HEK293 (cell line): ENCODE results near the gene GATA2.

Source experiments
- CTCF ChIA-PET: fragments of 350-600 bp; formaldehyde crosslinking; extraction: SDS; loops from one replicate; lab custom pipeline; 2021; ENCODE audit warnings: antibody characterized with exemption; lab: Yijun Ruan, JAX
- POLR2A ChIA-PET: fragments of 300-600 bp; formaldehyde crosslinking; extraction: SDS; loops from one replicate; lab custom pipeline; 2020; ENCODE audit warnings: antibody characterized with exemption, inconsistent platforms; lab: Yijun Ruan, JAX
- H3K27ac ChIP-seq: fragments of 200-500 bp; sonication (Bioruptor generic); 2 replicates; pipeline ENCODE4 v1.5.1; 2014; ENCODE audit warnings: low read depth, low read length, control low read depth, inconsistent platforms; ENCODE audit errors: extremely low read depth
- H3K36me3 ChIP-seq, 2 experiments: fragments of 200-500 bp in 1 of 2; sonication (Bioruptor generic) in 1 of 2; 1 replicate in 1 of 2; 2 replicates in 1 of 2; pipeline ENCODE4 v1.5.1; 2014 to 2017; ENCODE audit warnings: inconsistent platforms in 2 of 2, low read length in 2 of 2; ENCODE audit not compliant: control insufficient read depth in 2 of 2, insufficient read depth in 1 of 2
- H3K4me1 ChIP-seq: fragments of 200-500 bp; sonication (Bioruptor generic); 2 replicates; pipeline ENCODE4 v1.5.1; 2014; ENCODE audit warnings: mild to moderate bottlenecking, low read length, inconsistent platforms; ENCODE audit not compliant: control insufficient read depth, insufficient read depth
- H3K4me3 ChIP-seq: 2 replicates; pipeline ENCODE4 v1.5.1; 2011; ENCODE audit warnings: low read depth, mild to moderate bottlenecking, control low read depth, low read length, moderate library complexity
- H3K9me3 ChIP-seq: fragments of 200-500 bp; sonication (Bioruptor generic); 2 replicates; pipeline ENCODE4 v1.5.1; 2014; ENCODE audit warnings: low read depth, low read length, inconsistent platforms; ENCODE audit not compliant: control insufficient read depth, insufficient read depth
- KLF7 ChIP-seq: fragments of 450-650 bp; formaldehyde crosslinking; IDR thresholded peaks from 2 replicates; pipeline ENCODE4 v1.5.1; 2016; ENCODE audit warnings: missing biosample characterization, missing genetic modification characterization, borderline replicate concordance
- RBAK ChIP-seq: fragments of 450-650 bp; formaldehyde crosslinking; IDR thresholded peaks from 2 replicates; pipeline ENCODE4 v1.5.1; 2016; ENCODE audit warnings: missing biosample characterization, missing genetic modification characterization
- ZNF19 ChIP-seq: fragments of 450-650 bp; formaldehyde crosslinking; IDR thresholded peaks from 2 replicates; pipeline ENCODE4; 2016; ENCODE audit warnings: missing biosample characterization, missing genetic modification characterization, low read depth
- ZNF2 ChIP-seq: fragments of 450-650 bp; formaldehyde crosslinking; IDR thresholded peaks from 2 replicates; pipeline ENCODE4 v1.5.1; 2016; ENCODE audit warnings: missing biosample characterization, missing genetic modification characterization
- ZNF202 ChIP-seq: fragments of 450-650 bp; formaldehyde crosslinking; IDR thresholded peaks from 2 replicates; pipeline ENCODE4 v1.5.1; 2016; ENCODE audit warnings: missing biosample characterization, missing genetic modification characterization, borderline replicate concordance
- ZNF211 ChIP-seq: fragments of 450-650 bp; formaldehyde crosslinking; IDR thresholded peaks from 2 replicates; pipeline ENCODE4 v1.5.1; 2016; ENCODE audit warnings: low read depth, missing biosample characterization, missing genetic modification characterization
- ZNF221 ChIP-seq: fragments of 450-650 bp; formaldehyde crosslinking; IDR thresholded peaks from 2 replicates; pipeline ENCODE4 v1.5.1; 2017; ENCODE audit warnings: missing biosample characterization, missing genetic modification characterization, borderline replicate concordance
- ZNF223 ChIP-seq: fragments of 450-650 bp; formaldehyde crosslinking; IDR thresholded peaks from 2 replicates; pipeline ENCODE4 v1.5.1; 2016; ENCODE audit warnings: missing biosample characterization, missing genetic modification characterization
- ZNF23 ChIP-seq: fragments of 450-650 bp; formaldehyde crosslinking; IDR thresholded peaks from 2 replicates; pipeline ENCODE4 v1.5.1; 2016; ENCODE audit warnings: missing biosample characterization, missing genetic modification characterization, borderline replicate concordance
- ZNF274 ChIP-seq, 2 experiments: fragments of 200-500 bp in 1 of 2; fragments of 450-650 bp in 1 of 2; sonication (Bioruptor generic) in 1 of 2; formaldehyde crosslinking in 1 of 2; IDR thresholded peaks; 2 replicates each; pipeline versions ENCODE4 v1.5.1 to v1.6.1; 2014 to 2016; ENCODE audit warnings: borderline replicate concordance in 1 of 2, inconsistent platforms in 1 of 2, low read length in 1 of 2, missing biosample characterization in 1 of 2, missing genetic modification characterization in 1 of 2
- ZNF473 ChIP-seq: fragments of 450-650 bp; formaldehyde crosslinking; IDR thresholded peaks from 2 replicates; pipeline ENCODE4 v1.5.1; 2017; ENCODE audit warnings: missing biosample characterization, missing genetic modification characterization
- ZNF558 ChIP-seq: fragments of 450-650 bp; formaldehyde crosslinking; IDR thresholded peaks from 2 replicates; pipeline ENCODE4 v1.5.1; 2016; ENCODE audit warnings: missing biosample characterization, missing genetic modification characterization
- ZNF624 ChIP-seq: fragments of 450-650 bp; formaldehyde crosslinking; IDR thresholded peaks from 2 replicates; pipeline ENCODE4 v1.5.1; 2017; ENCODE audit warnings: missing biosample characterization, missing genetic modification characterization
- ZNF747 ChIP-seq: fragments of 450-650 bp; formaldehyde crosslinking; IDR thresholded peaks from 2 replicates; pipeline ENCODE4 v1.5.1; 2016; ENCODE audit warnings: missing biosample characterization, missing genetic modification characterization
- ZNF785 ChIP-seq: fragments of 450-650 bp; formaldehyde crosslinking; IDR thresholded peaks from 2 replicates; pipeline ENCODE4 v1.5.1; 2016; ENCODE audit warnings: missing biosample characterization, missing genetic modification characterization
- ZSCAN5A ChIP-seq: fragments of 450-650 bp; formaldehyde crosslinking; IDR thresholded peaks from 2 replicates; pipeline ENCODE4 v1.5.1; 2016; ENCODE audit warnings: missing biosample characterization, missing genetic modification characterization
- TF ChIP-seq, protein P1 (sequence below): fragments of 450-650 bp; formaldehyde crosslinking; IDR thresholded peaks from 2 replicates; pipeline ENCODE4; 2016; ENCODE audit warnings: missing biosample characterization, missing genetic modification characterization
- TF ChIP-seq, protein P2 (sequence below): fragments of 450-650 bp; formaldehyde crosslinking; IDR thresholded peaks from 2 replicates; pipeline ENCODE4 v1.5.1; 2016; ENCODE audit warnings: missing biosample characterization, missing genetic modification characterization, borderline replicate concordance
- TF ChIP-seq, protein P3 (sequence below): fragments of 450-650 bp; formaldehyde crosslinking; IDR thresholded peaks from 2 replicates; pipeline ENCODE4 v1.5.1; 2016; ENCODE audit warnings: missing biosample characterization, missing genetic modification characterization, low read depth
- TF ChIP-seq, protein P4 (sequence below): fragments of 450-650 bp; formaldehyde crosslinking; IDR thresholded peaks from 2 replicates; pipeline ENCODE4 v1.5.1; 2016; ENCODE audit warnings: missing biosample characterization, missing genetic modification characterization
- TF ChIP-seq, protein P5 (sequence below): sonication (generic); formaldehyde crosslinking; IDR thresholded peaks from 2 replicates; pipeline ENCODE4 v1.8.1; 2022; ENCODE audit warnings: mild to moderate bottlenecking, moderate library complexity, missing genetic modification reagents

Gene GATA2

GRCh38 chr3:128515967-128516366 is 23.0 kb upstream of the GATA2 start (continued):
- TF ChIP-seq ZNF2 (tag by site-specific recombination) = no peak
- no peak for TF ChIP-seq ZNF747 (tag by site-specific recombination)
- no peak for TF ChIP-seq ZNF202 (tag by site-specific recombination)

- no peak overlapping the region for H3K4me3 ChIP-seq
- no peaks in the 10 kb centered on the region for H3K9me3 ChIP-seq
- ChIA-PET CTCF (interaction anchor here (0.6 kb wide), 1 partner anchor 337 kb away, joined by 4 read pairs; no protein-coding TSS in a partner anchor), POLR2A (no interaction called here)
- no peak overlapping the region for H3K27ac ChIP-seq
- H3K36me3 ChIP-seq = no peaks in the 10 kb centered on the region
- TF ChIP-seq ZNF274 (IDR thresholded peaks at IDR 0.05; ENCODE audit: low read length) (no peak), ZNF274 (tag by site-specific recombination; IDR thresholded peaks at IDR 0.05; ENCODE audit: borderline replicate concordance) (no peak), RBAK (tag by site-specific recombination) (no peak), ZNF221 (tag by site-specific recombination) (no peak), ZSCAN5A (tag by site-specific recombination) (no peak), KLF7 (no peak), ZNF473 (tag by site-specific recombination) (no peak), ZNF23 (no peak), ZNF211 (no peak), ZNF624 (tag by site-specific recombination) (no peak), ZNF558 (no peak), ZNF785 (tag by site-specific recombination) (no peak), ZNF19 (tag by site-specific recombination) (no peak), ZNF223 (tag by site-specific recombination) (no peak)
- TF ChIP-seq, protein P1, sequence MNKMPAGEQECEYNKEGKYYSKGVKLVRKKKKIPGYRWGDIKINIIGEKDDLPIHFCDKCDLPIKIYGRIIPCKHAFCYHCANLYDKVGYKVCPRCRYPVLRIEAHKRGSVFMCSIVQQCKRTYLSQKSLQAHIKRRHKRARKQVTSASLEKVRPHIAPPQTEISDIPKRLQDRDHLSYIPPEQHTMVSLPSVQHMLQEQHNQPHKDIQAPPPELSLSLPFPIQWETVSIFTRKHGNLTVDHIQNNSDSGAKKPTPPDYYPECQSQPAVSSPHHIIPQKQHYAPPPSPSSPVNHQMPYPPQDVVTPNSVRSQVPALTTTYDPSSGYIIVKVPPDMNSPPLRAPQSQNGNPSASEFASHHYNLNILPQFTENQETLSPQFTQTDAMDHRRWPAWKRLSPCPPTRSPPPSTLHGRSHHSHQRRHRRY (tag by site-specific recombination) = no peak
- TF ChIP-seq, protein P2, sequence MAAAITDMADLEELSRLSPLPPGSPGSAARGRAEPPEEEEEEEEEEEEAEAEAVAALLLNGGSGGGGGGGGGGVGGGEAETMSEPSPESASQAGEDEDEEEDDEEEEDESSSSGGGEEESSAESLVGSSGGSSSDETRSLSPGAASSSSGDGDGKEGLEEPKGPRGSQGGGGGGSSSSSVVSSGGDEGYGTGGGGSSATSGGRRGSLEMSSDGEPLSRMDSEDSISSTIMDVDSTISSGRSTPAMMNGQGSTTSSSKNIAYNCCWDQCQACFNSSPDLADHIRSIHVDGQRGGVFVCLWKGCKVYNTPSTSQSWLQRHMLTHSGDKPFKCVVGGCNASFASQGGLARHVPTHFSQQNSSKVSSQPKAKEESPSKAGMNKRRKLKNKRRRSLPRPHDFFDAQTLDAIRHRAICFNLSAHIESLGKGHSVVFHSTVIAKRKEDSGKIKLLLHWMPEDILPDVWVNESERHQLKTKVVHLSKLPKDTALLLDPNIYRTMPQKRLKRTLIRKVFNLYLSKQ = no peak
- TF ChIP-seq, protein P3, sequence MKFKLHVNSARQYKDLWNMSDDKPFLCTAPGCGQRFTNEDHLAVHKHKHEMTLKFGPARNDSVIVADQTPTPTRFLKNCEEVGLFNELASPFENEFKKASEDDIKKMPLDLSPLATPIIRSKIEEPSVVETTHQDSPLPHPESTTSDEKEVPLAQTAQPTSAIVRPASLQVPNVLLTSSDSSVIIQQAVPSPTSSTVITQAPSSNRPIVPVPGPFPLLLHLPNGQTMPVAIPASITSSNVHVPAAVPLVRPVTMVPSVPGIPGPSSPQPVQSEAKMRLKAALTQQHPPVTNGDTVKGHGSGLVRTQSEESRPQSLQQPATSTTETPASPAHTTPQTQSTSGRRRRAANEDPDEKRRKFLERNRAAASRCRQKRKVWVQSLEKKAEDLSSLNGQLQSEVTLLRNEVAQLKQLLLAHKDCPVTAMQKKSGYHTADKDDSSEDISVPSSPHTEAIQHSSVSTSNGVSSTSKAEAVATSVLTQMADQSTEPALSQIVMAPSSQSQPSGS (tag by site-specific recombination) = no peak
- TF ChIP-seq, protein P4, sequence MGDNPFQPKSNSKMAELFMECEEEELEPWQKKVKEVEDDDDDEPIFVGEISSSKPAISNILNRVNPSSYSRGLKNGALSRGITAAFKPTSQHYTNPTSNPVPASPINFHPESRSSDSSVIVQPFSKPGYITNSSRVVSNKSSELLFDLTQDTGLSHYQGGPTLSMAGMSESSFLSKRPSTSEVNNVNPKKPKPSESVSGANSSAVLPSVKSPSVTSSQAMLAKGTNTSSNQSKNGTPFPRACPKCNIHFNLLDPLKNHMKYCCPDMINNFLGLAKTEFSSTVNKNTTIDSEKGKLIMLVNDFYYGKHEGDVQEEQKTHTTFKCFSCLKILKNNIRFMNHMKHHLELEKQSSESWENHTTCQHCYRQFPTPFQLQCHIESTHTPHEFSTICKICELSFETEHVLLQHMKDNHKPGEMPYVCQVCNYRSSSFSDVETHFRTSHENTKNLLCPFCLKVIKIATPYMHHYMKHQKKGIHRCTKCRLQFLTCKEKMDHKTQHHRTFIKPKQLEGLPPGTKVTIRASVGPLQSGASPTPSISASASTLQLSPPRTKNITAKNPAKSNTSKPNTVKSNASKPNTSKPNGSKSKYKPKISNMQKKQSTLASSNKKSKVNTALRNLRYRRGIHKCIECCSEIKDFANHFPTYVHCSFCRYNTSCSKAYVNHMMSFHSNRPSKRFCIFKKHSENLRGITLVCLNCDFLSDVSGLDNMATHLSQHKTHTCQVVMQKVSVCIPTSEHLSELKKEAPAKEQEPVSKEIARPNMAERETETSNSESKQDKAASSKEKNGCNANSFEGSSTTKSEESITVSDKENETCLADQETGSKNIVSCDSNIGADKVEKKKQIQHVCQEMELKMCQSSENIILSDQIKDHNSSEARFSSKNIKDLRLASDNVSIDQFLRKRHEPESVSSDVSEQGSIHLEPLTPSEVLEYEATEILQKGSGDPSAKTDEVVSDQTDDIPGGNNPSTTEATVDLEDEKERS (tag by site-specific recombination) = no peak
- TF ChIP-seq, protein P5, sequence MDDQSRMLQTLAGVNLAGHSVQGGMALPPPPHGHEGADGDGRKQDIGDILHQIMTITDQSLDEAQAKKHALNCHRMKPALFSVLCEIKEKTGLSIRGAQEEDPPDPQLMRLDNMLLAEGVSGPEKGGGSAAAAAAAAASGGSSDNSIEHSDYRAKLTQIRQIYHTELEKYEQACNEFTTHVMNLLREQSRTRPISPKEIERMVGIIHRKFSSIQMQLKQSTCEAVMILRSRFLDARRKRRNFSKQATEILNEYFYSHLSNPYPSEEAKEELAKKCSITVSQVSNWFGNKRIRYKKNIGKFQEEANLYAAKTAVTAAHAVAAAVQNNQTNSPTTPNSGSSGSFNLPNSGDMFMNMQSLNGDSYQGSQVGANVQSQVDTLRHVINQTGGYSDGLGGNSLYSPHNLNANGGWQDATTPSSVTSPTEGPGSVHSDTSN (CRISPR knock-in tag) = no peak
- no peaks in the 10 kb centered on the region for H3K4me1 ChIP-seq
Measured at GRCh38 chr3:128508852-128509251, 15.9 kb upstream of the GATA2 start.
